Endothelial cell (in vitro differentiated cells): ENCODE data around the gene POLN. TPM values are rescaled to one million over a fixed set of nuclear protein-coding genes. Genes with fewer than 3 reads are reported as not detected.

Experiments
- DNase-seq: peaks from one replicate; pipeline ENCODE4 v3.0.0; 2021; ENCODE audit warnings: low spot score
- H3K27ac Mint-ChIP-seq: one replicate; pipeline ENCODE4 v1.8.0; 2021; ENCODE audit warnings: mixed read lengths, inconsistent platforms; ENCODE audit not compliant: unreplicated experiment
- H3K27me3 Mint-ChIP-seq: one replicate; pipeline ENCODE4 v1.8.0; 2021; ENCODE audit warnings: mild to moderate bottlenecking, moderate library complexity, mixed read lengths, inconsistent platforms; ENCODE audit not compliant: unreplicated experiment
- H3K36me3 Mint-ChIP-seq: one replicate; pipeline ENCODE4 v1.8.0; 2021; ENCODE audit warnings: mild to moderate bottlenecking, low read depth, mixed read lengths, inconsistent platforms; ENCODE audit not compliant: unreplicated experiment
- H3K4me1 Mint-ChIP-seq: one replicate; pipeline ENCODE4 v1.8.0; 2021; ENCODE audit warnings: mild to moderate bottlenecking, mixed read lengths, inconsistent platforms; ENCODE audit not compliant: unreplicated experiment
- H3K4me3 Mint-ChIP-seq: one replicate; pipeline ENCODE4 v1.8.0; 2021; ENCODE audit warnings: mild to moderate bottlenecking, mixed read lengths, inconsistent platforms; ENCODE audit not compliant: unreplicated experiment
- H3K9me3 Mint-ChIP-seq: one replicate; pipeline ENCODE4 v1.8.0; 2021; ENCODE audit warnings: mixed read lengths, inconsistent platforms; ENCODE audit not compliant: unreplicated experiment
- CTCF ChIP-seq: fragments of 200-600 bp; sonication (generic); IDR thresholded peaks from one replicate; pipeline ENCODE4 v1.5.0; 2021; ENCODE audit warnings: antibody characterized with exemption; ENCODE audit not compliant: unreplicated experiment
- total RNA-seq: library from RNA; stranded (reverse); fragmentation: NEBNext Ultra II Directional; extraction: Animal tissue kit (Norgen Biotek cat#: 25700); gene quantifications from one replicate; pipeline ENCODE4 v1.2.1, GENCODE V29; 2021; ENCODE audit not compliant: unreplicated experiment

The POLN gene
- total RNA-seq, 1 donor from 2014 or later: 2.5 TPM

- H3K4me1 Mint-ChIP-seq: peaks cover 4% of the 10 kb centered on the region
- no peak for DNase-seq
- H3K4me3 Mint-ChIP-seq: peak overlapping the region; percentile 79
- no peaks in the 10 kb centered on the region for H3K36me3 Mint-ChIP-seq
- peaks cover 16% of the 10 kb centered on the region for H3K27me3 Mint-ChIP-seq
- TF ChIP-seq CTCF: no peak
- no peaks in the 10 kb centered on the region for H3K9me3 Mint-ChIP-seq
- H3K27ac Mint-ChIP-seq: no peak overlapping the region
These were observed 184.4 kb downstream of the POLN start for GRCh38 chr4:2057382-2058065.

- no peak for TF ChIP-seq CTCF
- Mint-ChIP-seq H3K36me3 (no peaks in the 10 kb centered on the region), H3K4me3 (no peak overlapping the region), H3K27me3 (peaks cover 13% of the 10 kb centered on the region), H3K4me1 (peaks cover 4% of the 10 kb centered on the region), H3K27ac (no peak overlapping the region), H3K9me3 (no peaks in the 10 kb centered on the region)
- no peak for DNase-seq
These were observed 187.7 kb downstream of the POLN start for GRCh38 chr4:2054217-2054616.

- Mint-ChIP-seq H3K4me3 (no peak overlapping the region), H3K27me3 (no peaks in the 10 kb centered on the region), H3K9me3 (no peaks in the 10 kb centered on the region), H3K4me1 (no peaks in the 10 kb centered on the region), H3K36me3 (no peaks in the 10 kb centered on the region), H3K27ac (no peak overlapping the region)
- DNase-seq: no peak
- no peak for TF ChIP-seq CTCF
These were observed 190.8 kb downstream of the POLN start for GRCh38 chr4:2051086-2051485.

- no peaks in the 10 kb centered on the region for H3K36me3 Mint-ChIP-seq
These were observed 192.1 kb downstream of the POLN start for GRCh38 chr4:2049811-2050210.

More at GRCh38 chr4:2049811-2050210, 192.1 kb downstream of the POLN start:
- Mint-ChIP-seq H3K9me3 (no peaks in the 10 kb centered on the region), H3K4me3 (no peak overlapping the region), H3K27me3 (no peaks in the 10 kb centered on the region), H3K4me1 (no peaks in the 10 kb centered on the region), H3K27ac (no peak overlapping the region)
- TF ChIP-seq CTCF: no peak
- DNase-seq: no peak
